ENCODE results near the gene PTPRH.

GRCh38 chr19:55172741-55173140 is 36.6 kb downstream of the PTPRH start:
- TF ChIP-seq ZFX (IDR thresholded peaks at IDR 0.05; ENCODE audit: borderline replicate concordance) (no peak), CTCF (IDR thresholded peaks at IDR 0.05) (no peak)
